ENCODE measurements around the gene ANKRD65.
A peak's percentile ranks its signal among the peaks of the same experiment; 100 is the strongest.

- peak in 1 of 3 experiments; percentile 17 for TF ChIP-seq CTCF (optimal IDR thresholded peaks at IDR 0.05 in 1 of 3, IDR thresholded peaks at IDR 0.05 in 1 of 3, conservative IDR thresholded peaks at IDR 0.05 in 1 of 3; ENCODE audit: extremely low read depth in 1 of 3, insufficient read depth in 2 of 3, low read length in 3 of 3)
- TF ChIP-seq EZH2 (IDR thresholded peaks at IDR 0.05; ENCODE audit: low read length) = no peak
These were observed 13.3 kb downstream of the ANKRD65 start for GRCh38 chr1:1407636-1408318.
